DOHH2 (cell line): ENCODE results near the gene ACTN1.

Experiments
- EZH2phosphoT487 ChIP-seq: fragments of 200-600 bp; sonication (generic); IDR thresholded peaks from 2 replicates; pipeline ENCODE4 v1.6.1; 2017; ENCODE audit warnings: borderline replicate concordance, mild to moderate bottlenecking, antibody characterized with exemption, low read length, moderate library complexity, mixed read lengths
- TF ChIP-seq, protein P1 (sequence below): fragments of 200-600 bp; sonication (generic); IDR thresholded peaks from one replicate; pipeline ENCODE4 v1.5.1; 2014; ENCODE audit warnings: antibody characterized with exemption, mild to moderate bottlenecking, low read depth, low read length; ENCODE audit not compliant: poor library complexity, severe bottlenecking

DNA sequence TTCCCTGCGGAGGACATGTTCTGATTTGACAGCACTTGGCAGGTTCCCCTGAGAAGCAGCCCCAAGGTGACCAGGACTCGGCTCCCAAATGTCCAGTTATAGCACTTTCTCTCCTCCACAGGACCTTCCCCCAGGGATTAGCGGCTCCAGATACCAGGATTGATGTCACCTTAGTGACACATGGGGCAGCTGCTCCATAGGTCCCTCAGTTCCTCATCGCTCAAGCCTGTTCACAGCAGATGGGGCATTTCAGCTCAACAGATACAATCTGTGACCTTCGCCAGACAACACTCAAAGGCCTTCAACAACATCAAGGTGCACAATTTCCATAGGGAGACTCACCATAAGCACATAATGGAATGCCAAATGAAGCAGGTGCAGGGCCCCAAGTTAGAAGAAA, 118.3 kb downstream of the ACTN1 start:
- TF ChIP-seq, protein P1, sequence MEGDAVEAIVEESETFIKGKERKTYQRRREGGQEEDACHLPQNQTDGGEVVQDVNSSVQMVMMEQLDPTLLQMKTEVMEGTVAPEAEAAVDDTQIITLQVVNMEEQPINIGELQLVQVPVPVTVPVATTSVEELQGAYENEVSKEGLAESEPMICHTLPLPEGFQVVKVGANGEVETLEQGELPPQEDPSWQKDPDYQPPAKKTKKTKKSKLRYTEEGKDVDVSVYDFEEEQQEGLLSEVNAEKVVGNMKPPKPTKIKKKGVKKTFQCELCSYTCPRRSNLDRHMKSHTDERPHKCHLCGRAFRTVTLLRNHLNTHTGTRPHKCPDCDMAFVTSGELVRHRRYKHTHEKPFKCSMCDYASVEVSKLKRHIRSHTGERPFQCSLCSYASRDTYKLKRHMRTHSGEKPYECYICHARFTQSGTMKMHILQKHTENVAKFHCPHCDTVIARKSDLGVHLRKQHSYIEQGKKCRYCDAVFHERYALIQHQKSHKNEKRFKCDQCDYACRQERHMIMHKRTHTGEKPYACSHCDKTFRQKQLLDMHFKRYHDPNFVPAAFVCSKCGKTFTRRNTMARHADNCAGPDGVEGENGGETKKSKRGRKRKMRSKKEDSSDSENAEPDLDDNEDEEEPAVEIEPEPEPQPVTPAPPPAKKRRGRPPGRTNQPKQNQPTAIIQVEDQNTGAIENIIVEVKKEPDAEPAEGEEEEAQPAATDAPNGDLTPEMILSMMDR = no peak
- no peak for TF ChIP-seq EZH2phosphoT487
